ENCODE measurements around the gene TRPM2.
"Not testable (repeated sequence)": the region's sequence is repeated elsewhere in the genome, so short reads cannot be mapped to it uniquely, and the experiment has no call there.

TRPM2 gene

GRCh38 chr21:44375761-44376241, 22.4 kb downstream of the TRPM2 start:
- DNase-seq = no peak

DNA sequence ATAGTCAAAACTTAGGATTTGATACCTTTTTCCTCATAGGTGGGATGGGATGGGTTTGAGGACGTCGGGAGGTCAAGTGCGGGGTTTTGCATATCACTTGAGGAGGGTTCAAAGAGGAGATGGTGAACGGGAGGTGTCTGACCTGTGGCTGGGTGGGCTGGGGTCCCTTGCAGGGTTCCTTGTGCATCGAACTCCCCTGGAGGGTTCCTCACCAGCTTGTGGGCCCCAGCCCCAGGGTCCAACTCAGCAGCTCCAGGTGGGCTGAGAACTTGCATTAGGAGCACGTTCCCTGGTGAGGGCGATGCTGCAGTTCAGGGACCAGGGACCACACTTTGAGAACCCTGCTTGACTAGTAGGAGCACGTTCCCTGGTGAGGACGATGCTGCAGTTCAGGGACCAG, 23.2 kb downstream of the TRPM2 start:
- DNase-seq = no peak

- DNase-seq = no peak
These were observed 23.9 kb downstream of the TRPM2 start for GRCh38 chr21:44377201-44377921.

- no peak for DNase-seq
These were observed 24.7 kb downstream of the TRPM2 start for GRCh38 chr21:44377922-44378645.

GRCh38 chr21:44378646-44379514, 25.5 kb downstream of the TRPM2 start:
- no peak for DNase-seq

DNA sequence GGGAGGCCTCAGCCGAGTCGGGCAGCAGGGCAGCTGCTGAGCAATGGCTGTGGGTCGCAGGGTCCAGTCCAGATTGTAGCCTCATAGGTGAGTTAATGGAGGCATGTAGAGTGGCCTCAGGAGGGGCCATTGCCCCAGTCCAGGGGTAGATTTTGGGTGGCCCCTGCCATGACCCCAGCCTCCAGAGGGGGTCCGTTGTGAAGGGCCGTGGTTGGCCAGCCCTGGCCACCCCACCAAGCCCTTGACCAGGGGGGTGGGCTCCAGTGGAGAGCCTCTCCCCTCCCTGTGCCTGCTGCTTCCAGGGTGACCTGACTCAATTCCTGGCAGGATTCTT, 26.1 kb downstream of the TRPM2 start:
- no peak for DNase-seq

DNA sequence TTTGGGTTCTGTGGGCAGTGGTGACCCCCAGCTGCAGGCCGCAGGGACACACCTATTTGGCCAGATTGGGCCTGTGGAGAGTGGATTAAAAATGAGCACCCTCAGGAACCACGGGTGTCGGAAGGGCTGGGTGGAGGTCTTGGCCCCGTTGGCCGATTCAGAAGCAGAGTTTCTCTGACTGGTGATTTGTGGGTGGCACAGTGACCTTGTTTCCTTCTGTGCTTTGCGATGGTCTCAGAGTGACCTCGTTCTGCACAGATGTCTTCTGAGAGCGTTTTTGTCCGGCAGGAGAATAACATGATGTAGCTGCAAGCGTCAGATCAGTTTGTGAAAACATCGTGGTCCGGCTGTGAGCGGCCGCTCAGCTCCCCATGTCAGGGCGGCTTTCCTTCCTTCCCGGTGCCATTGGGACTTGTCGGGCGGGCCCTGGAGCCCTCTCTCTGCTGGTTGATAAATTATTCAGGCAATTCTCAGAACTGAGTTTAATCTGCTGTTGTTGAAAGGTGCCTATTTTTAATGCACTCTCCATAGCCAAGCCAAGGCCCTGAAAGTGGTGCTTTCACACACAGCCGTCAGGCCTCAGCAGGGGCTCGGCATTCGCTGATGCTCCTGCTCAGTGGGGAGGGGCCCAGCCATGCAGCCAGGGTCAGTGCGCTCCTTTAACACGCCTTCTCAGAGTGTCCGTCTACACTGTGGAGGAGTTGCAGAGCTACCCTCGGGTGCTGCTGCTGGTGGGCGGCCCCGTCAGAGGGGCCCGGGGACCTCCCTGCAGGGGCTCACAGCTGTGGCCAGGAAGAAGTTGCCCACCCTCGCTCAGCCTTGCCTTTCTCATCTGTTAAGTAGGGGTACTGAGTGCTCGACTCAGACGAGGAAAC, 26.8 kb downstream of the TRPM2 start:
- no peak for DNase-seq

GRCh38 chr21:44380876-44381275, 27.5 kb downstream of the TRPM2 start:
- no peak for DNase-seq

DNA sequence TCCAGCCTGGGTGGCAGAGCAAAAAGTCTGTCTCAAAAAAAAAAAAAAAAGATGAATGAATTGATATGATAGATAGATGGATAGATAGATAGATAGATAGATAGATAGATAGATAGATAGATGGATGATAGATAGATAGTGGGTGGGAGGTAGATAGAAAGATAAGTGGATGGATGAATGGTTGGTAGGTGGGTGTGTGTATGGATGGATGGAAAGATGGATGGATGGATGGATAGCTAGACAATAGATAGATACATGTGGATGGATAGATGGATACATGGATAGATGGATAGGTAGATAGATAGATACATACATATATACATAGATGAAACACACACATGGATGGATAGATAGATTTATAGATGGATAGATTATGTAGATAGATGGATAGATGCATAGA, 28.5 kb downstream of the TRPM2 start:
- DNase-seq = no peak

DNA sequence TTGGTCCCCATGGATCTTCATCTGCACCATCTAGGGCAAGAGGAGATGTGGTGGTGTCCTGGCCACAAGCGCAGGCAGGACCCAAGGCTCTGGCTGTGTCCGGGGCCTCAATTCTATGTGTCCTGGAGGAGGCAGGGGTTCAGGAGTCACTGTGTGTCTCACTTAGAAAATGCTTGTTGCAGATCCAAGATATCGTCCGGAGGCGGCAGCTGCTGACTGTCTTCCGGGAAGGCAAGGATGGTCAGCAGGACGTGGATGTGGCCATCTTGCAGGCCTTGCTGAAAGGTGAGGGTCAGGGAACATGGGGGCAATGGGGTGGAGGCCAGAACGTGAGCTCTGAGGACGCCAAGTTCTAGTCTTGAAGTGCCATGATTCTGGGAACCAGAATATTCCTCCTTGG, 29.1 kb downstream of the TRPM2 start:
- DNase-seq = no peak

DNA sequence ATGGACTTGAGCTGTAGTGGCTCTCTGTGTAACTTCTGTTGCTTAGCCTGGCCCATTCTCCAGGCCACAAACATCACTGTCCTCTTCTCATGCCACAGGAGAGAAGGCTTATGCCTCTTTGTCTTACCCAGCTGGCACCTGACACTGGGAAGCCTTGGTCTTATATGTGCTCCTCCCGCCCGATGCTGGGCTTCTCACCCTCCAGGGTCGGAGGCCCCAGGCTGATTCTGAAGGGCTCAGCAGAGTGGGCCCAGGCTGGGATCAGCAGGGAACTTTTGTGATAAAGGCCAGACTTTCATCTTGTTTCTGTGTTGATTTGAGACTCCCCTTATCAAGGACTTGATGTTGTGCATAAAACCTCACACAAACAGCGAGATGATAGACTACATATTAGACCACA, 29.8 kb downstream of the TRPM2 start:
- no peak for DNase-seq

- no peak for DNase-seq
These were observed 31.5 kb downstream of the TRPM2 start for GRCh38 chr21:44384968-44385367.

DNA sequence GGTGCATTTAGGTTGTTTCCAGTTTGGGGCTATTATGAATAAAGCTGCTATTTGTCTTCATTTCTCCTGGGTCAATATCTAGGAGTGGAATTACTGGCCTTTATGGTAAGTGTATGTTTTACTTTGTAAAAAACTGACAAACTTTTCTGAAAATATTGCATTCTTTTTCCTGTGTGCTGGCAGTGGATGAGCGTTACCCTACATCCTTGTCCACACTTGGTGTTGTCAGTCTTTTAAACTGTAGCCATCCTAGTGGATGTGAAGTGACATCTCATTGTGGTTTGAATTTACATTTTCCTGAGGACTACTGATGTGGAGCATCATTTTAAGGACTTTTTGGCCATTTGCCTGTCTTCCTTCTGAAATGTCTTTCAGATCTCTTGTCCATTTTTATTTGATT, 35.9 kb downstream of the TRPM2 start:
- DNase-seq = no peak

GRCh38 chr21:44390886-44391285, 37.5 kb downstream of the TRPM2 start:
- no peak for DNase-seq

DNA sequence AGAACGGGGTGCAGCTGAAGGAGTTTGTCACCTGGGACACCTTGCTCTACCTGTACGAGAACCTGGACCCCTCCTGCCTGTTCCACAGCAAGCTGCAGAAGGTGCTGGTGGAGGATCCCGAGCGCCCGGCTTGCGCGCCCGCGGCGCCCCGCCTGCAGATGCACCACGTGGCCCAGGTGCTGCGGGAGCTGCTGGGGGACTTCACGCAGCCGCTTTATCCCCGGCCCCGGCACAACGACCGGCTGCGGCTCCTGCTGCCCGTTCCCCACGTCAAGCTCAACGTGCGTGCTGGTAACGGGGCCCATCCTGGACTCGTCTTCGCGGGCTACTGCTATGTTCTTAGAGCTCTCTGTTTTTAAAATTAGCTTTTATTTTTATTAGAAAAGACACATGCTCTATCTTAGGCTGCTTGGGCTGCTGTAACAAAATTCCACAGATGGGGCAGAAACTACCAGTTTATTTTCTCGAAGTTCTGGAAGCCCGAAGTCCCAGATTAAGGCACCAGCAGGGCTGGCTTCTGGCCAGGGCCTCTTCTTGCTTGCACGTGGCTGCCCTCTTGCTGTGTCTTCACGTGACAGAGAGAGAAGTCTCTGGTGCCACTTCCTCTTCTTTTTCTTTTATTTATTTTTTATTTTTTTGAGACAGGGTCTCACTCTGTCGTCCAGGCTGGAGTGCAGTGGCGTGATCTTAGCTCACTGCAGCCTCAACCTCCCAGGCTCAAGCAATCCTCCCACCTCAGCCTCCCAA, 38.1 kb downstream of the TRPM2 start:
- DNase-seq = no peak

DNA sequence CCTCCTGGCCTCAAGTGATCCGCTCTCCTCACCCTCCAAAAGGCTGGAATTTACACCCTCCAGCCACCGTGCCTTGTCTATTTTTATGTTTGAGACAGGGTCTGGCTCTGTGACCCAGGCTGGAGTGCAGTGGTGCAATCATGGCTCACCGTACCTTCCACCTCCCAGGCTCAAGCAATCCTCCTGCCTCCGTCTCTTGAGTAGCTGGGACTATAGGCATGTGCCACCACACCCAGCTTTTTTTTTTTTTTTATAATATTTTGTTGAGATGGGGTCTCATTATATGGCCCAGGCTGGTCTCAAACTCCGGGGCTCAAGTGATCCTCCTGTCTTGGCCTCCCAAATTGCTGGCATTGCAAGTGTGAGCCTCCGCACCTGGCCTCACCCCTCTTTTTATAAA, 38.8 kb downstream of the TRPM2 start:
- DNase-seq = no peak

- DNase-seq = no peak
These were observed 39.5 kb downstream of the TRPM2 start for GRCh38 chr21:44392916-44393315.

- no peak for DNase-seq
These were observed 41.3 kb downstream of the TRPM2 start for GRCh38 chr21:44394733-44395132.

DNA sequence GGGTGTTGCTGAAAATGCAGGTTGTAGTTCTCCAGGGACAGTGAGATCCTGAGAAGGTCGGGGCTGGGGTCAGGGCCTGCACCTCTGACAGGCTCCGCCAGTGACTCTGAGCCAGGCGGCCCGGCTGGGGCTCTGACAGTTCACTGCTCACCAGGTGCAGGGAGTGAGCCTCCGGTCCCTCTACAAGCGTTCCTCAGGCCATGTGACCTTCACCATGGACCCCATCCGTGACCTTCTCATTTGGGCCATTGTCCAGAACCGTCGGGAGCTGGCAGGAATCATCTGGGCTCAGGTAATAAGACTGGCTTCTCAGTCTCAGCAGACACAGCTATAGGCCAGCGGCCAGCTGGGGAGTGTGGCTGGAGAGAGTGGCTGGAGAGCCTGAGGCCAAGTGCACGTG, 41.8 kb downstream of the TRPM2 start:
- no peak for DNase-seq

DNA sequence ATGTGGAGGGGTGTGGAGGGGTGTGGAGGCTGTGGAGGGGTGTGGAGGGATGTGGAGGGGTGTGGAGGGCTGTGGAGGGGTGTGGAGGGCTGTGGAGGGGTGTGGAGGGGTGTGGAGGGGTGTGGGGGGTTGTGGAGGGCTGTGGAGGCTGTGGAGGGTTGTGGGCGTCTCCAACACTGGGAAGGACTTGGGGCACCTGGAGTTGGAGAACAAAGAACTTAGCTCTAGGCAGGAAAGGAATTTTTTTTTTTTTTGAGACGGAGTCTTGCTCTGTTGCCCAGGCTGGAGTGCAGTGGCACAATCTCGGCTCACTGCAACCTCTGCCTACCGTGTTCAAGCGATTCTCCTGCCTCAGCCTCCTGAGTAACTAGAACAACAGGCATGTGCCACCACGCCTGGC, 43.4 kb downstream of the TRPM2 start:
- DNase-seq = not testable (repeated sequence)

- no peak for DNase-seq
These were observed 44.1 kb downstream of the TRPM2 start for GRCh38 chr21:44397431-44398031.
